CD4-positive, alpha-beta T cell treated with Interleukin-15 for 4 hours (primary cell): Measurements from ENCODE around the gene RTF2.

Source experiments
- DNase-seq: peaks from one replicate; pipeline ENCODE4 v3.0.0-alpha.2; 2020; ENCODE audit warnings: low spot score

RTF2 gene

DNA sequence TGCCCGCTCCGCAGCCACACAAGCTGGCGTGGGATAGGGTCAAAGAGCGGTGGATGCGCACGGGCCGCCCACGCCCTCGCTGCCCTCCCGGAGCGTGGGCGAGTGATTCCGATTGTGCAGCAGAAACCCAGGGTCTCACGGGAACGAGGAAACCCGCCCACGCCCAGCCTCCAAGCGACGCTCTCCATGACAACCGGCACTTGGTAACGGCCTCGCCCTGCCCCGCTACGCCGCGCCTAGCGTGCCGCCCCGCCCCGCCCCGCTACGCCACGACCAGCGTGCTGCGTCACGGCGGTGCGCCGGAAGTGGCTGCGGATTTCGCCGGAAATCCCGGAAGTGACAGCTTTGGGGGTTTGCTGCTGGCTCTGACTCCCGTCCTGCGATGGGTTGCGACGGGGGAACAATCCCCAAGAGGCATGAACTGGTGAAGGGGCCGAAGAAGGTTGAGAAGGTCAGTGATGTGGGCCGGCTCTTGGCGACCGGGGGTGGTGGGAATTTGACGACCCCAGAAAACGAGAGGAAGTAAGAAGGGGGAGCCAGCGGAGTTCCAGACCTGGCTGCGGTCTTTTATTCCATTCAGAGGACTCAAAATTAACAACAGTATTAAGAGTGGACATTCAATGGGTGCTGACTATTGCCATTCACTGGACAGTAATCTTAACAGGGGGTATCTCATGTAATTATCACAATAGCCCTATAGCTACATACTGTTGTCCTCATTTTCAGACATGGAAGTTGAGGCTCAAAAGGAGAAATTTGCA, at the start of gene RTF2:
RTF2 (plus strand) TSS at position 312 of the 761 bp plus-strand sequence; CDS start at position 383, 71 bp downstream.
- DNase-seq, result peak; percentile 96

DNA sequence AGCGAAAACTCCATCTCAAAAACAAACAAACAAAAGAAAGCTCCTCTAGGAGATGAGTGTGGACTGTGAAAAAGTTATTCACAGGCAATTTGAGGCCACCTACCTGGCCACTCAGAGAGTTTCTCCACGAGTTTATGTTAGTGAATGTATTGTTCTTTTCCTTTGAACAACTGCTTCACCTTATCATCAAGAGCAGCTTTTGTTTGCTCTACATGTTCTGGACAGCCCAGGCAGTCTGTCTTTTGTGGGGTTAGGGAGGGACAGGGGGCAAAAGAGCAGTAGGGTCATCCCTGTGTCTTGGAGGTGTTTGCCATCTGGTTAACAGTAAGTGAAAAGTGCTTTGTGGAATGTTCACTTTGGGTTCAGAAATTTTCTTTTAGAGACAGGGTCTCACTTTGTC, 48.4 kb upstream of the RTF2 start:
- DNase-seq, result no peak

- DNase-seq, result no peak
Measured at GRCh38 chr20:56420940-56421688, 47.3 kb upstream of the RTF2 start.

- no peak for DNase-seq
Measured at GRCh38 chr20:56422076-56422823, 46.2 kb upstream of the RTF2 start.

GRCh38 chr20:56422824-56423189, 45.6 kb upstream of the RTF2 start:
- no peak for DNase-seq

DNA sequence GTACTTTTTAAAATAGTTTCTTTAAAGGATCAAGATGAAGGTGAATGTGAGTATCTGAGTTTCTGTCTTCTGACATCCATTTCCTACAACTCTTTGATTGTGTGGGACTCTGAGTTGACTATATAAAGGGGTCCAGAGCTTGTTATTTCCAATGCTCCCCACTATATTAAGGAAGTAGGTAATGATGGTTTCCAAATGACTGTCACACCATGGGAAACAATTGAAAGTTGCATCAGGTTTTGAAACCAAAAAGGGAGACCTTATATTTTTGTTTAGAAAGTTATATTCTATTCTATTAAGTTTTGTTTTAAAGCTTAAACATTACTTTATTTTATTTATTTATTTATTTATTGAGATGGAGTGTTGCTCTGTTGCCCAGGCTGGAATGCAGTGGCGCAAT, 45.2 kb upstream of the RTF2 start:
- no peak for DNase-seq

GRCh38 chr20:56423886-56424285, 44.5 kb upstream of the RTF2 start:
- DNase-seq, result no peak

- no peak for DNase-seq
Measured at GRCh38 chr20:56424931-56425330, 43.5 kb upstream of the RTF2 start.

- DNase-seq, result no peak
Measured at GRCh38 chr20:56426026-56426425, 42.4 kb upstream of the RTF2 start.

- DNase-seq, result no peak
Measured at GRCh38 chr20:56426926-56427325, 41.5 kb upstream of the RTF2 start.

- no peak for DNase-seq
Measured at GRCh38 chr20:56427797-56428196, 40.6 kb upstream of the RTF2 start.

DNA sequence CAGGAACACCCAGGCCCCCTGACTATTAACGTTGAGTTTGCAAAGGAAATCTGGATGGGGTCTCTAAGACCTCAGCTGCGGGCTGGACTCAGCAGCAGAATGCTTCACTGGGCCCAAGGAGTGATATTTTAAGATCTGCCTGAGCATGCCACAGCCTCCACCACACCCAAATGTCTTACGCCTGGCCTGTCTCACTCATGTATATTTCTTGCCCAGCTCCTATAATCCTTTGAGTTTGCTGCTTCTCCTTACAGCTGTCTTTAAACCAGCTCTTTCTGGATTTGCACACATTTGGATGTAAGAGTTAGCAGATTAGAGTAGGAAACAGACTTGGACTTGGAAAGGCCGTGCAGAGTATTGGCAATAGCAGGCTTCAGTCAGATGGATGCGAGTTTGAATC, 40.0 kb upstream of the RTF2 start:
- DNase-seq, result no peak

GRCh38 chr20:56428881-56429280, 39.5 kb upstream of the RTF2 start:
- DNase-seq, result no peak

- DNase-seq, result no peak
Measured at GRCh38 chr20:56429502-56429901, 38.9 kb upstream of the RTF2 start.

DNA sequence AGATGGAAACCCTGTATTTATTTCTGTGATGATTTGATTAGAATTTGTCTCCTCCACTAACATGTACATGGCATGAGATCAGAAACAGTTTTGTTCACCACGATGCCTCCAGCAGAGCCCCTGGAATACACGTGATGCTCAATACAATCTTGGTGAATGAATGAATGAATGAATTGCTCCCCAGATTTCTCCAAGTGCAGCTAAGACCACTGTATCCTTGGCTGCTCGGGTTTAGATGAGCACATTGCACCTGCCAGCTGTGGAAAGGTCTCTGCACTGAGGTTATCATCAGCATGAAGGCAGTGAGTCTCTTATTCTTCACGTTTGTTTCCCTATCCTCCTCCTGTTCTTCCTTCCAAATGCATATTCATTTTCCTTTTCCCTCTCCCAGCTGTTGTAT, 38.5 kb upstream of the RTF2 start:
- no peak for DNase-seq

GRCh38 chr20:56430461-56430860, 38.0 kb upstream of the RTF2 start:
- DNase-seq, result no peak

DNA sequence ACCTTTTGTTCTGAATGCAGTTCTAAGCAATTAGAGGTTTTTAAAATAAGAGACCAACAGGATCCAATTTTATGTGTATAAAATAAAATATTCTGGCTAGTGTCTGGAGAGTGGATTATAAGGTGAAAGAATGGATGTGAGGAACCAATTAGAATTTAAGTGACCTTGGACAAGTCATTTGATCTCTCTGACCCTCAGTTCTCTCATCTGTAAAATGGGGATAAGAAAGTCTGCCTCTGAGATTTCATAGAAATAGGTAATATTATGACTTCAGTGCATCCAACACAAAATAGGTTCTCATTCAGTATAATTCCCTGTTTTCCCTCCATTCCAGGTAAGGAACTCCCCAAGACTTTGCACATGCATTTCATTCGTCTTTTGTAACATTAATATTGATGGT, 37.5 kb upstream of the RTF2 start:
- no peak for DNase-seq

DNA sequence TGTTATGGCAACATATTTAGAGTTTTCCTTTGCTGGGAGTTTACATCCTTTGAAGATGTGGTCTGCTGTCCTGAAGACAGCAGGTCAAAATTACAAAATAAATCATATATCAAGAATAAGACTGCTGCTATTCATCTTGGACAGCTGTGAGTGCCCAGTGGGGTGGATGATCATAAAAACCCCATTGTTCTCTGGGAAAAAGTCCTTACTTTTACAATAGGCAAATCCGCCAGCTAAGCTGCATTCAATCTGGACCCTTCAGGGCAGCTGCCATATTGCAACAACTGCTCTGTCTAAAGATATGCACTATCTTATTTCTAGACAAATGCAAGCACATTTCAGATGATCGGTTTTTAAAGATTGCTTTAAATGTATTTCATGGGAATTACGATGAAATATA, 37.0 kb upstream of the RTF2 start:
- DNase-seq, result no peak

DNA sequence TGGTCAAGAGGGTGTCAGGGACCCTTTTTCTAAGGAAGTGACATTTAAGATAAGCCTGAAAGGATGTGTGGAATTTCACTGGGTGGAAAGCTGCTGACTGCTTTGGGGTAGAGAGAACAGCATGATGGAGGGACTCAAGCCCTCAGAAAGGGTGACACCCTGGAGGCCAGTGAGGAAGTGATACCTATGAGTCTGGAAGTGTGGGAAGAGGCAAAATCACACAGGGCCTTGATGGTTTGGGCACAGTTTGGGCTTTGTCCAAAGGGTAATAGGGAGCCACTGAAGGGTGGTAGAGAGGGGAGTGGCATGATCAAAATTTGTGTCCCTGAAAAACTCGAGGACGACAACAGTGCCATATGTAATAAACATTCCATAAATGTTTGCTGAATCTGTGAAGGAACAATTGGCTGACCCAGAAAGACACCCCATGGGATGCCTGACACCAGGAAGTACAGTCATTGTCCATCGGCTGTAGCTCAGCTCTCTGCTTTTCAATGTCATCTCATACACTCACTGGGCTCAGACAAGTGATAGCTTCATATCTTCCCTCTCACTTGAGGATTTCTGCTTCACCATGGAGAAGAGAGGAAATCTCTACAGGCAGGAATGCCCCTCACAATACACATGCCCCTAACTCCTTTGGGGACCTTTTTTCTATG, 35.1 kb upstream of the RTF2 start:
- no peak for DNase-seq

DNA sequence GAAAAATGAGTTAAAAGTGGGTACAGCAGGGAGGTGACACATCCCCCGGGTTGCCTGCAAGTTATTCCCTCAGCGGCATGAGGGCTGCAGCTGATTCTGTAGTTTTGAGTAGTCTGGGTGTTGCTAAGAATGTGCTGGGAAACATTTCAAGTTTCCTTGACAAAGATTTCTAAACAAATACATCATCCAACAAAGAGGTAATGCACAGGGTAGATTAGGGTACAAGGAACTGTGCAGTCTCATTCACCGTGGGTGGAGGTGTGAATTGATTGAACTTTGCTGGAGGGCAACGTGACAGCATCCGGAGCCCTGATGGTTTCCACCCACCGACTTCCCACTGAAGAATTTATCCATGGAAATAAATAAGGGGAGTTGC, 34.6 kb upstream of the RTF2 start:
- peak; percentile 23 for DNase-seq

DNA sequence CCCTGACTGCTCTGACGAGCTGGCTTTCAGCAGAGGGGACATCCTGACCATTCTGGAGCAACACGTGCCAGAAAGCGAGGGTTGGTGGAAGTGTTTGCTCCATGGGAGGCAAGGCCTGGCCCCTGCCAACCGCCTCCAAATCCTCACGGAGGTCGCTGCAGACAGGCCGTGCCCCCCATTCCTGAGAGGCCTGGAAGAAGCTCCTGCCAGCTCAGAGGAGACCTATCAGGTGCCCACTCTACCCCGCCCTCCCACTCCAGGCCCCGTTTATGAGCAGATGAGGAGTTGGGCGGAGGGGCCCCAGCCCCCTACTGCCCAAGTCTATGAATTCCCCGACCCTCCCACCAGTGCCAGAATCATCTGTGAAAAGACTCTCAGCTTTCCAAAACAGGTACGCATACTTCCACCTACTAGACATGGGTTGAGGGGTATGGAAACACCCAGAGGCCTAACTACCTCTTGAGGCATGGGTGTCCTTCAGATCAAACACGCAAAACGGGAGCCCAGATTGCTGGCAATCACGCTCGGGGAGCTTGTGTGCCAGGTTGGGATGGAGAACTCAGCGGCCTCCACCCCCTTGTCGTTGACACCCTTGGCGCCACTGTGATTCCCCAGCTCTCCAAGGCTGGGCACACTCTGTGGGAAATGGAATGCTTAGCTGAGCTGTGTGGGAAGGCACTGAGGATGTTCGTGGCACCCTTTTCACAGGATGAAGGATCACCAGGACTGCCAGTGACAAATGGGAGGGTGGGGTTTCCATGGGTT, 31.0 kb upstream of the RTF2 start:
- no peak for DNase-seq

DNA sequence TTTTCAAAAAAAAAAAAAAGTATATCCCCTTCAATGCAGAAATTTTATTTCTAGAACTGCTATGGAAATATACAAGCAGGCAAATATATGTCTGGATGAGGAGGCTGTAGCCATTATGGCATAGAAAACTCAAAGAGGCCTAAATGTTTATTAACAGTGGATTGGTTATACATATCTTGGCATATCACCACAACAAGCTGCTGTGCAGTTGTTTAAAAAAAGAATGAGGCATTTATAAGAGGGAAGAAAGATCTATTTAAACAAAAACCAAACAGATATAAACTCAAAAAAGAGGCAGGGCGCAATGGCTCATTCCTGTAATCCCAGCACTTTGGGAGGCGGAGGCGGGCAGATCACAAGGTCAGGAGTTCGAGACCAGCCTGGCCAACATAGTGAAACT, 30.1 kb upstream of the RTF2 start:
- no peak for DNase-seq
